ENCODE data around the gene TNFSF13B.

DNA sequence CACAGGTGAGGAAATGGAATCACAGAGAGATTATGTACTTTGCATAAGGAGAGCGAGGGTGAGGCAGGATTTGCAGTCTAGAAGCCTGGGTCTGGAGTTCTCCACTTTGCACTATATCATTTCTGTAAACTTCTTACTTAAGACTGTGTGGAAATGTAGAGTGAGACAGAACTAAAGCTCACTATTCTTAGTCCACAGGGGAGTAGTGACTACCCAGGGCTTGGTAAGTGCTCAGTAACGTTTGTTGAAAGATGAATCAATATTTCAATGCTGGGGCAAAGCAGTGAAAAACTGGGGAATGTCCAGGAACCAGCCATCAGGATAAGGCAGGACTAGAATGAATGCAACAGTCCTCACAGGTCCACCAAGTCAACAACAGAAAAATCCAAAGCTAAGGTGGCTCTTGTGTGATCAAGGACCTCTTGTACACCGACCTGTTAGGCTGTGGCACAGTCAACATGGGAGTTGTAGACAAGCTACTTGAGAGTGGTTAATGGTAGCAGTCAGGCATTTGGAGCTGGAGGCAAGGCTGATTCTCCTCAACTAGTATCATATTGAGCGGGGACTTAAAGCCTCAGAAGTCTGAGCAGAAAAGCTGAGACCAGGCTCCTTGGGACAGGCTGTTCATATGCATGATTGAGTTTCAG, 929 bp upstream of the TNFSF13B start:
- TF ChIP-seq, protein P1, sequence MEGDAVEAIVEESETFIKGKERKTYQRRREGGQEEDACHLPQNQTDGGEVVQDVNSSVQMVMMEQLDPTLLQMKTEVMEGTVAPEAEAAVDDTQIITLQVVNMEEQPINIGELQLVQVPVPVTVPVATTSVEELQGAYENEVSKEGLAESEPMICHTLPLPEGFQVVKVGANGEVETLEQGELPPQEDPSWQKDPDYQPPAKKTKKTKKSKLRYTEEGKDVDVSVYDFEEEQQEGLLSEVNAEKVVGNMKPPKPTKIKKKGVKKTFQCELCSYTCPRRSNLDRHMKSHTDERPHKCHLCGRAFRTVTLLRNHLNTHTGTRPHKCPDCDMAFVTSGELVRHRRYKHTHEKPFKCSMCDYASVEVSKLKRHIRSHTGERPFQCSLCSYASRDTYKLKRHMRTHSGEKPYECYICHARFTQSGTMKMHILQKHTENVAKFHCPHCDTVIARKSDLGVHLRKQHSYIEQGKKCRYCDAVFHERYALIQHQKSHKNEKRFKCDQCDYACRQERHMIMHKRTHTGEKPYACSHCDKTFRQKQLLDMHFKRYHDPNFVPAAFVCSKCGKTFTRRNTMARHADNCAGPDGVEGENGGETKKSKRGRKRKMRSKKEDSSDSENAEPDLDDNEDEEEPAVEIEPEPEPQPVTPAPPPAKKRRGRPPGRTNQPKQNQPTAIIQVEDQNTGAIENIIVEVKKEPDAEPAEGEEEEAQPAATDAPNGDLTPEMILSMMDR (IDR thresholded peaks at IDR 0.05; ENCODE audit: extremely low read depth in 1 of 2, insufficient read depth in 1 of 2, low read depth in 1 of 2, low read length in 2 of 2) = no peak
- TF ChIP-seq POLR2A (IDR thresholded peaks at IDR 0.05; ENCODE audit: low read depth, low read length) = no peak
- no peak for TF ChIP-seq EZH2 (IDR thresholded peaks at IDR 0.05; ENCODE audit: borderline replicate concordance, low read depth, low read length, severe bottlenecking)
- TF ChIP-seq POLR2AphosphoS5 (IDR thresholded peaks at IDR 0.05; ENCODE audit: insufficient read depth, low read depth, low read length) = no peak
- no peak for TF ChIP-seq JUN (IDR thresholded peaks at IDR 0.05; ENCODE audit: borderline replicate concordance, insufficient read depth, insufficient read length, low read depth)
